GM18909 (cell line): Measurements from ENCODE around the gene LITAFD.
"Not testable (repeated sequence)": the region's sequence is repeated elsewhere in the genome, so short reads cannot be mapped to it uniquely, and the experiment has no call there.

Experiments used
- ATAC-seq: cut with Tn5 transposase; IDR thresholded peaks from one replicate; pipeline ENCODE4 v1.9.1; 2021; ENCODE audit warnings: mild to moderate bottlenecking; ENCODE audit not compliant: unreplicated experiment, poor library complexity

Gene LITAFD

DNA sequence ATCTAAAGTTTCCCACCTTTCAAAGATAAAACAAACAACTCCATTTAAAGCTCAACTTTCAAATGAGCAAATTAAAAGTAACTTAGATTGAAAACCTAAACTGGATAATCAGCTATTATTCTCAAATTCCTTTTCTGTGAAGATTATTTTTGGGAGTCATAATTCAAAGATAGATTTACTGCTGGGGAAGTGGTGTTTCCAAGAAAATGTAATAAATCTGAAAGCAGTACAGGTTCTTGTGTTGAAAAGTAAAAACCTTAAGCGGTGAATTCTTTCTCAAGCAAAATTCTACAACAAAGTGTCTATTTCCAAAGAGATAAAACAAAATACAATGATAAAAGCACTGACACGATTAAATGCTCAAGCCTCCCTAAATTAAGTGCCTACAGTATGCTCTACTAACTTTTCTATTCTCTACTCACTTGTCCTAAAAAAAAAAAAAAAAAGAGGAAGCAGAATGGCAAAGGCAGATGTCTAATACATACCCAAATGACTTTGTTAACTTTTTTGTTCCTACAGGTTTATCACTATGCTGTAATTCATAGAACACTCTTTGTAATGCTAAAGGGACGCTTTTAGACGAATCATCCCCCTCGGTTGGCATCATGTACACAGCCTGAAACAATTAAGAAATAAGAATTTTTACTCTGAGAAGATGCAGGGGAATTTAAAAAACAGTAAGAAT is 34.5 kb downstream of the LITAFD start:
- ATAC-seq: no peak

DNA sequence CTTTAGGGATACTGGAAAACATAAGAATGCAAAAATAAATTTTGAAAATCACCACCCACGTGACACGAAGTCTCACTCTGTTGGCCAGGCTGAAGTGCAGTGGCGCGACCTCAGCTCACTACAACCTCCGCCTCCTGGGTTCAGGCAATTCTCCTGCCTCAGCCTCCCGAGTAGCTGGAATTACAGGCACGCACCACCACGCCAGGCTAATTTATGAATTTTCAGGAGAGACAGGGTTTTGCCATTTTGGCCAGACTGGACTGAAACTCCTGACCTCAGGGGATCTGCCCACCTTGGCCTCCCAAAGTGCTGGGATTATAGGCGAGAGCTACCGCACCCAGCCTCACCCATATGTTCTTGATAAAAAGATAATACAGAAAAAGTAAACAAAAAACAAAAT is 35.2 kb downstream of the LITAFD start:
- not testable (repeated sequence) for ATAC-seq

DNA sequence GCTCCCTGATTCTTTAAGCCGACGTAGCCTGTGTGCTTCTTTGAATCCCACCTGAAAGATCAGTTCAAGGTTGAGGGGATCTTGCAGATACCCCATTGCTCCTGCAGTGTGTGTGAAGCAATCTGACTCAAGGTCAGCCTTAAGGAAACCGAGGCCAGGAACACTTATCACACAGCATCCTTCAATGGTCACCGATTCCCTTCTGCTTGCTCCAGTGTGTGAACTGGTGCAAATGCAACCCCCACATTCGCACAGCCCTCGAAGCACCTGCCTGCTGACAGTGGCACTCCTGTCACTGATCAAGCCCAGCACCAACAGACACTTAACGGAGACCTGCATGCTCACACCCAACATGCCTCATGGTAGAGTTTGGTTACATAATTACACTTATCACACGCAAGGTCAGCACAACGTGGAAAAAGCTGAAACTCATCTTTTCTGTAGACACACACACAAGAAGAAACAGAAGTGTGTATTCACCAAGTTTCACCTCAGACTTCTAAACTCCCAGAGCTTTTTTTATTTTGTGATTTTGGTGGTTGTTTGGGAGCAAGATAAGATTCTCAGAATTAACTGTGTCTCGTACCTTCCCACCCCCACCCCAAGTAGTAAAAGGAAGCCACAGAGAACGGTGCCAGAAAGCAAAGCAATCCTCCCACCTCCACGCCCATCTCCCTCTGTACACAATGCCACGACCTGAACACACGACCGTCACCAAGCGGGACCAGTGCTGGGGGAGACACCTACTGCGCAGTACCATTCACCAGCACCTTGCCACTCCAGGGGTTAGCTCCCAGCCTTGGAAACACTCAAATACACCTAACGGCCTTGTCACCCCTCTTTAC is 37.2 kb downstream of the LITAFD start:
- ATAC-seq: no peak

DNA sequence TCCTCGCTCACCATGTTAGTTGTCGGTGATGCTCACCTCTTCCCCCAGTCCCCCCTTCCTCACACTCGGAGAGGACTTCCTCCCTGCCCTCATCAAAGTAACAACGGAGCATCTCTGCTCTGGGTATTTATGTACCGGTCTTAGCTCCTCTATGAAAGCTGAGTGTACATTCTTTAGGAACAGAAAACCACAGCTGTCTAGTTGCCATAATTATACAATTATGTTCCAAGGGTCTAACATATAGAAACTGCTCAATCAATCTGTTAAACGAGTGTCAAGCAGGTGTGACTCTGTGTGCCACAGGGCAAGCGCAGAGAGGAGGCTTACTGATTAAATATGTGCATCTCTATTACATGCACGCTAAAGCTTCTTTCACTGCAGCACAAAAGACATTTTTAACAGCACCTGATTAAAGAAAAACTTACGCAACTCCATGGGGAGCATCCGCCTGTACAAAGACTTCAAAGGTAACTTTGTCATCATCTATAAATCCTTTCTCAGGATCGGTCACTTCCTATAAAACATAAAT is 37.8 kb downstream of the LITAFD start:
- no peak for ATAC-seq

DNA sequence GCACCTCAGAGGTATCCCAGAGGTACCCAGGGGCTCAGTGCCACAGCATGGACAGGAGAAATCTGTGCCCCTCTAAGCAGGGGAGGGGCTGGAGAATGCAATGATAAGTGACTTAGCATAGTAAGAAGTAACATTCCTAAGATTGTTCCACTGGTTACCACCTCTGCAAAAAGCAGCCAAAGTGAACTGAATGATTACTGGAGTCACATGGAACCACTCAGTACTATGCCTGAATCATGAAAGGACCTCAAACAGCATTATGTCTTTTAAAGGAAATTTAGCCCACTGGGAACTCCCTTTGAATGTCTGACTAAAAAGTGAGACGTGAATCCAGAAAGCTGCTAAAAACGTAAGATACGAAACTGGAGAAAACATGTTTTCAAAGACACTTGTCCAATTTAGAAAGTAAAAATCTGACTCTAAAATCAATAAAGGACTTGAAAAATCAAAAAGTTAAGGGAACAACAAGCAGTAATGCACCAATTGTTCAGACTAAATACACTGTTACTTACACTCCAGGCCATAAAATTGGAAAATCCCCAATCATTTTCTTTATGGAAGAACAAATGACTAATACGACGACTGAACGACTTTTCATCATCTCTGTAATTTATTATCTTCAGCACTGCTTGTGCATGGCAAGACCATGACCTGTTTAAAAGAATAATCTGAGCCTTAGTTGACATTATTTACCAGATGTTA is 38.6 kb downstream of the LITAFD start:
- ATAC-seq: no peak

DNA sequence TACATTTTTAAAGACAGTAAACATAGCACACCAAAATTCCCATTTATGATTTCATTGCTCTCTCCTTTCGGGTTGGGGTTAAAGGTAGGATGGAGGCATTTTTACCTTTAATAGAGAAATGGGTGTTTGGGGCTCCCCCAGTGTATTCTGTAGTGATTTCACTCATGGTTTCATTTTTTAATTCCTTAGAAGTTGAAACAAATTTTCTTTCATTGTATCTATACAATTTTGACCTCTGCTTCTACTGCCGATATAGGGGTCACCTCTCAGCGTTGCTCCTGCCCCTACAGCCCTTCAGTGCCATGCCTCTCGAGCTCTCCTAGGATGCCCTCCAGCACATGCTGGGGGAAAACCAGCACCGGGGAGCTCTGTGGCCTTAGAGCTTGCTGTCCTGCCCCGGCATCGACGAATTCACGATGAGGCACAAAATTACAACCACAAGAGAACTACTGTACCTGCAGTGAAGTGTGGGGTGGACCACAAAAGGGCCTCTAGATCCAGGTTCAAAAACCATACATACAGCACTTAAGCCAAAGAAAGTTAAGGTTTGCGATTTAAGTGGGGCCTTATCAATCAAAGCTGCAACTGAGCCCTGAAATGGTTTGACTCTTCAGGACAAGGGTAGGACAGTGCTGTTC is 39.3 kb downstream of the LITAFD start:
- ATAC-seq: no peak

DNA sequence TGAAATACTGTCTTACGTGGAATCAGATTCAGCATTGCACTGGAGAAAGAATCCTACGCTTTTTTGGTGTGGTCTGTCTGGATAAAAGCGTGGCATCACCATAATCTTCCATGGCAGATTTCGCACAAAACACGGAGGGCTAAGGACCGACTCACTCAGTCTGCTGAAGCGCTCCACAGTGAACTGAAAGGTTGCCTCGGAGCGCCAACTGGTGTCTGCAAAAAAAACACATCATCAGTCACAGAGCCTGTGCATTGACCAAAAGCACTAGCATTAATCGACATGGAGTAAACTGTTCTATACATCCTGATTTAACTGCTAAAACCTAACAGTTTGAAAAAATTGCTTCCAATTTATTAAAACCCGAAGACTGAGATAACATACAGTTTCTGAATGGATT is 41.0 kb downstream of the LITAFD start:
- no peak for ATAC-seq

DNA sequence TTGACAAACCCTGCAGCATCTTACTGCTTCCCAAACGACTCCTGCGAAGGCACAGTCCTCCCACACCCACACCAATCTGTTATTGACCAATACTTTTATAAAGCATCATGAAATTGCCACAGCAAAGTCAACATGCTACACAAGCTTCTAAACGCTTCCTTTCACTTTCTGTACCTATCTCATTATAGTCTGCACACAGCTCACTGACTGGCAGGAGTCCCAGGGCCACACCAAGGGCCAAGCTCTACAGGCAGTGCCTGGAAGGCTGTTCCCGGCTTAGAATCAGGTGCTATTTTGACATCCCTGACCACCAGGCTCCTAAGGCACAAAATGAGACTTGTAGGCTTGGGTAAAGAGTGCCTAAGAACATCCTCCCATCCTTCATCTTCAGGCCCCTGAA is 42.1 kb downstream of the LITAFD start:
- ATAC-seq: no peak

DNA sequence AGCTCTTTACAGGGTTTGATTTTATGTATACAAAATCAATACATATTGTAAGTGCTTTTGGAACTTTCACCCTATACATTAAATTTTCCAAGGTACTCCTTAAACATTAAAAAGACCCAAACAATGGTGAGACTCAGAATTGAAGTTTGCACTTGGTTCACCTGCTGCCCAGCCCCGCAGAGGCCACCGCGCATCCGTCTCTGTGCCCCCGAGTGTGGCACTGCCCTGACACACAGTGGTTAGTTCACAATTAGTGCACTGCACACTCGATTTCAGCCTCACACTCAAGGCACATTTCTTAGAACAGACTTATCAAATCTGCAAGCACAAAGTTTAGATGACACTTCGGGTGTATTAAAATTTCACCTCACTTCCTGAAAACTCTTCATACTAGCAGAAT is 43.3 kb downstream of the LITAFD start:
- no peak for ATAC-seq

DNA sequence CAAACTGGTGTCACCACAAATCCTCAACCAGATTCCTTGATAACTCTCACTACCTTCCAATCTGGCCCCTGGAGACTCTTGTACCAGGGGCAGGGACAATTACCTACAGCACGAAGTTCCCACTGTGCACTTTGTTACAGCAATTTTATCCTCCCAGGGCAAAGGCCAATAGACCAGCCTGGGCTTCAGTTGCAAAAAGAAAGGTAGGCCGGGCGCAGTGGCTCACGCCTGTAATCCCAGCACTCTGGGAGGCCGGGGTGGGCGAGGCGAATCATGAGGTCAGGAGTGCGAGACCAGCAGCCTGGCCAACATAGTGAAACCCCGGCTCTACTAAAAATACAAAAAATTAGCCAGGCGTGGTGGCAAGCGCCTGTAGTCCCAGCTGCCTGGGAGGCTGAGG is 44.7 kb downstream of the LITAFD start:
- ATAC-seq: no peak

DNA sequence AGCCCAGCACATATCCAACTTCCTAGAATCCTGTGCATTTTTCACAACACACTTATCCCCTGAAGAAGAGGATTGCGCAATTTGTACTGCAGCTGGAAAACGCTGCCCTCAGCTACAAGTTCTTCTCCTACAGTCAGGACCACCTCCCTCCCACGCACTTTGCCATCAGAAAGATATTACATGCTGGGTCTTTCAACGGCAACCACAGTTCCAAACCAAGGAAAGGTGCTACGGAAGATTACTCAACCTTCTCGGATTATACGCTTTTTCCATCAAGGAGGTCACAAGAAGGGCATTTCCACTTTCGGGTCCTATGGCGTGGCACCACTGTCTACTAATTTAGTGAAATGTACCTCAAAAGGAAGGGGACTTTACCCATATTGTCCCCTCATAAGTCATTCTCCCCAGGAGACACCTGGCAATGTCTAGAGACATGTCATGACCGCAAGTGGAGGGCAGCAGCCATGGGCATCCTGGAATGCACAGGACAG is 46.4 kb downstream of the LITAFD start:
- no peak for ATAC-seq

DNA sequence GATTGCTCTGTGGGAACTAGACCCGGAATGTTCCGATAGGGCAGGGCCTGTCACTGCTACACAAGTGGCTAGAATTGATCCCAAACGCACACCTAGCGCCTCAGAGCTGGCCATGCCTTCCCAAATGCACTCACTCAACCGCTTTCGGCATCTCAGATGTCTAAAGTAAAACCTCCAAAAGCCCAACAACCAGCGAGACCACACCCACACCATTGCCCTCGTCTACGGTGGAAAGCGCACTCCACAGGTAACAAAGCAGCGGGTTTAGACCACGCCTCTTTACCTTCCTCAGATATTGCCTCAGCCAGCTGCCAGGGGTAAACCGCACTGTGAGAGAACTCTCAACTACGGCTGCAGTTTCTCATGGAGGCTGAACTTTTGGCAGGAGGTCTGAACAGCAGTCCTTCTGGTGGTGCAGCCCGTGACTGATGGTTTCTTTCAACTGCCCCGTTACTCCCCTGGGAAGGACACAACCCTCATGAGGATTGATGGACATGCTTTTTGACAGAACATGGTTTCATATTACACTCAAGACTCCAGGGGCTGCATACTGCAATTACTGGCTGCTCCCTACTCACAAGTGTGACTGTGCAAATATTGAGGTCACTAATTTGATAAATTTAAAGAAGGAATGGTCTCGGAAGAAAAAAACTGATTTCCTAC is 47.1 kb downstream of the LITAFD start:
- ATAC-seq: no peak

DNA sequence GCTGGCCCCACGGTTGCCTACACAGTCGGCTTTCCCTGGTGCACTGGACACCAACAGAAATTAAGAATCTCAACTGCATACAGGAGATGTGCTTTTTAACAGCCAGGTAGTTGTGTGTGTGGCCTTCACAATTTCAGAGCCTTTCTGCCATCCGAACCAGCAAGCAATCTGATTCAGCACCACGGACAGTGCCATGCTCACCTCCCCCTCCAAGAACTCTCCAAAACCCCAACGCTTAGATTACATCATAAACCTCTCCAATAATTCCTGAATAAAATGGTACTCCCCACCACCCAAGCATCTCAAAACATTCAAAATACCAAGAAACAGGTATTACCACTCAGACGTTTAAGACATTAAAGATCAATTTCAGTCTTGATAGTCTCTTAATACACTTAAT is 49.7 kb downstream of the LITAFD start:
- no peak for ATAC-seq

DNA sequence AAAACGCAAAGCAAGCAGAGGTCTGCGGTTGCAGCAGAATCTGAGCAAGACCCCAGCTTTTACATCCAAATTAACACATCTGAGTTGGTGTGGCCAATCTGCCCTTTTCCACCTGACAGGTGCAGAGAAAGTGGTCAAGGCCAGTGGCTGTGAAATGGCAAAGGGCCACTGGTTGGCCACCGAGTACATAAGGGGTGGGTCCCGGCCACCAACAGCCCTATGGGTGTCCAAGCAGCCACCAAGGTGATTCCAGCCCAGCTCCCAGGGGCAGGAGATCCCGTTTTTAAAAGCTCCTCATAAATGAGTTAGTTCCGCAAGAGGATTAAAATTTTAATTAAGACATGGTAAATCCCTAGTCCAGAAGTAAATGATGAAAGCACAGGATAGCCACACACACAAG is 52.5 kb downstream of the LITAFD start:
- ATAC-seq: no peak
